Subcutaneous adipose tissue (tissue), 4 donors: ENCODE results near the gene NCK2. TPM values are rescaled to one million over a fixed set of nuclear protein-coding genes. Genes with fewer than 3 reads are reported as not detected.

ENCODE experiments used
- total RNA-seq, 4 donors: library from RNA; depleted of rRNA; stranded (reverse); fragments of >200 nt; gene quantifications; one replicate each; pipeline ENCODE4 v1.1.0, GENCODE V29; 2016
- TF ChIP-seq, protein P1 (sequence below): fragments of 450-650 bp; IDR thresholded peaks from one replicate; pipeline ENCODE4 v1.5.1; 2016; ENCODE audit warnings: low read depth, mild to moderate bottlenecking, control low read depth, antibody characterized with exemption, moderate library complexity

The NCK2 gene
- total RNA-seq, 4 donors from 2014 or later = 24.3 to 35.2 (median 27.0) TPM

DNA sequence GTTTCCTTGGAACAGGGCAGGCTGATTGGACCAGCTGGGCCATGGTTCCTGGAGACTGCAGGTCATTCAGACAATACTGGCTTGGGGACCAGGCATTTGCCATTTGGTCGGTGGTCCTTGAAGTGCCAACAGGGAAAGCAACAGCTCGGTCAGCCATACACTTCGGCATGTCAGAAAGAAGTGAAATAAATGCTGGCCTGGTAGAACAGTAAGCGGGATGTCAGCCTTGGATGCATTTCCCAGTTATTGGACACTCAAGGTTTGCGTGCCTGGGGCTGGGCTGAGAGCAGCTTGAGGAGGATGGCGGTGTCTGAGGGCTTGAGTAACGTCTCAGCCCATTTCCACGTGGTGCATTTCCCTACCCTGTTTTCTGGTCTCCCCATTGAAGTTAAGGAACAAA, 75.4 kb downstream of the NCK2 start:
- TF ChIP-seq, protein P1, sequence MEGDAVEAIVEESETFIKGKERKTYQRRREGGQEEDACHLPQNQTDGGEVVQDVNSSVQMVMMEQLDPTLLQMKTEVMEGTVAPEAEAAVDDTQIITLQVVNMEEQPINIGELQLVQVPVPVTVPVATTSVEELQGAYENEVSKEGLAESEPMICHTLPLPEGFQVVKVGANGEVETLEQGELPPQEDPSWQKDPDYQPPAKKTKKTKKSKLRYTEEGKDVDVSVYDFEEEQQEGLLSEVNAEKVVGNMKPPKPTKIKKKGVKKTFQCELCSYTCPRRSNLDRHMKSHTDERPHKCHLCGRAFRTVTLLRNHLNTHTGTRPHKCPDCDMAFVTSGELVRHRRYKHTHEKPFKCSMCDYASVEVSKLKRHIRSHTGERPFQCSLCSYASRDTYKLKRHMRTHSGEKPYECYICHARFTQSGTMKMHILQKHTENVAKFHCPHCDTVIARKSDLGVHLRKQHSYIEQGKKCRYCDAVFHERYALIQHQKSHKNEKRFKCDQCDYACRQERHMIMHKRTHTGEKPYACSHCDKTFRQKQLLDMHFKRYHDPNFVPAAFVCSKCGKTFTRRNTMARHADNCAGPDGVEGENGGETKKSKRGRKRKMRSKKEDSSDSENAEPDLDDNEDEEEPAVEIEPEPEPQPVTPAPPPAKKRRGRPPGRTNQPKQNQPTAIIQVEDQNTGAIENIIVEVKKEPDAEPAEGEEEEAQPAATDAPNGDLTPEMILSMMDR = no peak

DNA sequence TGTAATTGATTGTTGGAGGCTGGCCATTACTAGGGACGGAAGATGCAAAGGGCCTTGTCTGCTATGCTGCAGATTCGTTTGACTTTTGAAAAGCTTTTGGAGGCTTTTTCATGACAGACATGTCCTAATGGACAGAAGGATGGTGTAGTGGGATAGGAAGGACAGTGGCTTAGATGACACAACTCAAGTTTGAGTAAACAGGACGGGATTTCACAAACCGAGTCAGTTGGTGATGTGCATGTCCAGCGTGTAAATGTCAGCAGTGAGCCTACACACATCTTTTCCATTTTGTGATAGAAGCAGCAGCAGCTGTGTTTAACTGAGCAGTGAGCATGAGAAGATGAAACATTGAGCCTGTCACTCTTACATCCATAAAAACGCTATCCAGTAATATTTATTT, 76.0 kb downstream of the NCK2 start:
- TF ChIP-seq, protein P1 = no peak

GRCh38 chr2:105821428-105822125, 76.9 kb downstream of the NCK2 start:
- TF ChIP-seq, protein P1 = no peak

GRCh38 chr2:105822186-105822585, 77.5 kb downstream of the NCK2 start:
- TF ChIP-seq, protein P1 = no peak

DNA sequence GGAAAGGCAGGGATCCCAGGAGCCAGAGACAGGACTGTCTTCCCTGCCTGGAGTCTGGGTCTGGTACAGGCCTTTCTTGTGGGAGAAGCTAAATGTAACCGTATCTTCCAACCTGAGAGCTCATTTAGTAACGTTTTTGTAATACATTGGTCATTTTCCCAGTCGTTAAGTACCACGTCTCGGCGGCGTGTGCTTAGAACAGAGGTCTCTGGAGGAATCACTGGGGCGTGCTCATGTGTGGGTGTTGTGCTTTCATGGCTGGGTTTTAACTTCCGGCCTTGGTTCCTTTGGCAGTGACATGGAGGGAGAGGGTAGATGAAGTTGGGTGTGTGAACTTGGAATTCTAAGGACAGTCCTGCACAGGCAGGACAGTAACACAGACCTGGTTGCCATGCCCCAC, 79.7 kb downstream of the NCK2 start:
- TF ChIP-seq, protein P1 = no peak

DNA sequence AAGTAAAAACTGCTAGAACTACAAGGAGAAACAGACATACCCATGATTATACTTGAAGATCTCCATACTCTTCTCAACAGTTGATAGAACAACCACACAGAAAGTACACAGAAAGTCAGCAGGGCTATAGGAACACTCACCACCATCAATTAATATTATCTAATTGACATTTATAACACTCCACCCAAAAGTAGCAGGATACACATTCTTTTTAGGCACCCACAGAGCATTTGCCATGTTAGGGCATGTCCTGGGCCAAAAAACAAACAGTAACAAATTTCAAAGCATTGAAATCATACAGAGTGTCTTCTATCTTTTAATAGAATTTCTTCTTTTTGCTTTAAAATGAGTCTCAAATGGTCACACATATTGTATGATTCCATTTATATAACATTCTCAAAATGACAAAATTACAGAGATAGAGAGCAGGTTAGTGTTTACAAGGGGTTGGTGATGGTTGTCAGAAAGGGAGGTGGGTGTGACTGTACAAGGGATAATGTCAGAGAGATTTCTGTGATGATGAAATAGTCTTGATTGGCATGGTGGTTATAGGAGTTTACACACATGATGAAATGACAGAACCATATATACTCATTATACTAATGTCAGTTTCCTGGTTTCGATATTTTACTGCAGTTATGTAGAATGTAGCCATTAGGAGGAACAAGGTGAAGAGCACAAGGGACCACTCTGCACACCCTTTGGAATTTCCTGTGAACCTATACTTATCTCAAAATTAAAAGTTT, 82.8 kb downstream of the NCK2 start:
- TF ChIP-seq, protein P1 = no peak

- TF ChIP-seq, protein P1 = no peak
These were observed 83.8 kb downstream of the NCK2 start for GRCh38 chr2:105828558-105828957.
